ENCODE results near the gene NGLY1. TPM values are rescaled to one million over a fixed set of nuclear protein-coding genes. Genes with fewer than 3 reads are reported as not detected.

The NGLY1 gene
- total RNA-seq, 1 donor from 2014 or later: 16.3 TPM

DNA sequence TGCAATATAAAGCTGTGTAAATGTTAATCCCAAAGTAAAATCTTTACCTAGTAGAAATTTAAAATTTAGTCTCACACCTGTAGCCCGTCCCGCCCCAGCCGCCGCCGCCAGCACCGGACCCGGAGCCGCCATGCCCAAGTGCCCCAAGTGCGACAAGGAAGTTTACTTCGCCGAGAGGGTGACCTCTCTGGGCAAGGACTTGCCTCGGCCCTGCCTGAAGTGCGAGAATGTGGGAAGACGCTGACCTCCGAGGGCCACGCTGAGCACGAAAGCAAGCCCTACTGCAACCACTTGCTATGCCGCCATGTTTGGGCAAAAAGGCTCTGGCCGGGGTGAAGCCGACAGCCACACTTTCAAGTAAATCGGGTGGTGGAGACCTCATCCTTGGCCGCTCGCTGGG is 96.5 kb downstream of the NGLY1 start:
- Histone ChIP-seq H3K9me3 (no peaks in the 10 kb centered on the region), H3K36me3 (no peaks in the 10 kb centered on the region), H3K27me3 (no peaks in the 10 kb centered on the region), H3K4me3 (no peak overlapping the region), H3K4me1 (no peaks in the 10 kb centered on the region), H3K27ac (no peak overlapping the region)
- TF ChIP-seq, protein P1, sequence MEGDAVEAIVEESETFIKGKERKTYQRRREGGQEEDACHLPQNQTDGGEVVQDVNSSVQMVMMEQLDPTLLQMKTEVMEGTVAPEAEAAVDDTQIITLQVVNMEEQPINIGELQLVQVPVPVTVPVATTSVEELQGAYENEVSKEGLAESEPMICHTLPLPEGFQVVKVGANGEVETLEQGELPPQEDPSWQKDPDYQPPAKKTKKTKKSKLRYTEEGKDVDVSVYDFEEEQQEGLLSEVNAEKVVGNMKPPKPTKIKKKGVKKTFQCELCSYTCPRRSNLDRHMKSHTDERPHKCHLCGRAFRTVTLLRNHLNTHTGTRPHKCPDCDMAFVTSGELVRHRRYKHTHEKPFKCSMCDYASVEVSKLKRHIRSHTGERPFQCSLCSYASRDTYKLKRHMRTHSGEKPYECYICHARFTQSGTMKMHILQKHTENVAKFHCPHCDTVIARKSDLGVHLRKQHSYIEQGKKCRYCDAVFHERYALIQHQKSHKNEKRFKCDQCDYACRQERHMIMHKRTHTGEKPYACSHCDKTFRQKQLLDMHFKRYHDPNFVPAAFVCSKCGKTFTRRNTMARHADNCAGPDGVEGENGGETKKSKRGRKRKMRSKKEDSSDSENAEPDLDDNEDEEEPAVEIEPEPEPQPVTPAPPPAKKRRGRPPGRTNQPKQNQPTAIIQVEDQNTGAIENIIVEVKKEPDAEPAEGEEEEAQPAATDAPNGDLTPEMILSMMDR (IDR thresholded peaks at IDR 0.05): no peak
- intact Hi-C loops (cut with DNase I): no loop called here
- no peak for DNase-seq (ENCODE audit: low spot score in 2 of 2)

DNA sequence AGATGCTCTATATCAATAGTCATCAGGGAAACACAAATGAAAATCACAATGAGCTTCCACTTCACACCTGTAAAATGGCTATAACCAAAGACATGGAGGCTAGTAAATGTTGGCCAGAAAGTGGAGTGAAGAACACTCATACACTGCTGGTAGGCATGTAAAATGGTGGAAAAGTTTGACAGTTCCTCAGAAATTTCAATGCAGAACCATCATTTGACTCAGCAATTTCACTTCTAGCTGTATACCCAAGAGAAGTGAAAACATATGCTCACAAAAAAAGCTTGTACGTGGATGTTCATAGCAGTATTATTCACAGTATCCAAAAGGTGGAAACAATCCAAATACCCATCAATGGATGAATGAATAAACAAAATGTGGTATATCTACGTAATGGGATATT is 99.4 kb downstream of the NGLY1 start:
- TF ChIP-seq, protein P1 (IDR thresholded peaks at IDR 0.05): no peak
- Histone ChIP-seq H3K4me3 (no peak overlapping the region), H3K27ac (no peak overlapping the region), H3K27me3 (no peaks in the 10 kb centered on the region), H3K4me1 (no peaks in the 10 kb centered on the region), H3K9me3 (no peaks in the 10 kb centered on the region), H3K36me3 (no peaks in the 10 kb centered on the region)
- intact Hi-C loops (cut with DNase I): no loop called here
- DNase-seq (ENCODE audit: low spot score in 2 of 2): no peak

- Histone ChIP-seq H3K4me3 (no peak overlapping the region), H3K36me3 (no peaks in the 10 kb centered on the region), H3K27ac (no peak overlapping the region), H3K4me1 (no peaks in the 10 kb centered on the region), H3K9me3 (no peaks in the 10 kb centered on the region), H3K27me3 (no peaks in the 10 kb centered on the region)
- TF ChIP-seq, protein P1 (IDR thresholded peaks at IDR 0.05): no peak
- DNase-seq (ENCODE audit: low spot score in 2 of 2): no peak
- intact Hi-C loops (cut with DNase I): no loop called here
Measured at GRCh38 chr3:25683410-25683809, 99.8 kb downstream of the NGLY1 start.

GRCh38 chr3:25679642-25680302 is 103.5 kb downstream of the NGLY1 start:
- Histone ChIP-seq H3K27me3 (no peaks in the 10 kb centered on the region), H3K9me3 (no peaks in the 10 kb centered on the region), H3K4me3 (no peak overlapping the region), H3K36me3 (no peaks in the 10 kb centered on the region), H3K4me1 (no peaks in the 10 kb centered on the region), H3K27ac (no peak overlapping the region)
- TF ChIP-seq, protein P1 (IDR thresholded peaks at IDR 0.05): no peak
- no peak for DNase-seq (ENCODE audit: low spot score in 2 of 2)
- intact Hi-C loops (cut with DNase I): no loop called here

DNA sequence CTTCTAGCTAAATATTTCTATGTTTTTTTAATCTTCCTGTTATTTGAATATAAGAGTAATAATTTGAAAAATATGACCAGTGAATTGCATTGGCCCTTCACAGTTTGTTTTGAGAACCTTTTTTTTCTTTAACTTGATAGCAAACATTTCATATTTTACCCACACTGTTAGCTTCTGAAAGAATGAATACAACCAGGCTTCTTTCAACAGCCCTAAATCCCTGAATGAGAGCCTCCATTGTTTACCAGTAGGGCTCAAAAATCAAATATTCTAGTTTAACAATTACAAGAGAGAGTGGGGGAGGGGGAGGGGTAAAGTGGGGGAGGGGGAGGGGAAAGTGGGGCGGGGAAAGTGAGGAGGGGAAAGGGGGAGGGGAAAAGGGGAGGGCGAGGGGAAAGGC is 104.1 kb downstream of the NGLY1 start:
- TF ChIP-seq, protein P1 (IDR thresholded peaks at IDR 0.05): no peak
- DNase-seq (ENCODE audit: low spot score in 2 of 2): no peak
- H3K4me1 ChIP-seq: no peaks in the 10 kb centered on the region
- H3K4me3 ChIP-seq: no peak overlapping the region
- H3K27me3 ChIP-seq: no peaks in the 10 kb centered on the region
- H3K27ac ChIP-seq: no peak overlapping the region
- intact Hi-C loops (cut with DNase I): no loop called here
- H3K36me3 ChIP-seq: no peaks in the 10 kb centered on the region
- H3K9me3 ChIP-seq: no peaks in the 10 kb centered on the region

GRCh38 chr3:25678581-25678980 is 104.7 kb downstream of the NGLY1 start:
- no peak for DNase-seq (ENCODE audit: low spot score in 2 of 2)
- intact Hi-C loops (cut with DNase I): no loop called here
- no peak overlapping the region for H3K27ac ChIP-seq
- no peak overlapping the region for H3K4me3 ChIP-seq
- TF ChIP-seq, protein P1 (IDR thresholded peaks at IDR 0.05): no peak
- H3K9me3 ChIP-seq: no peaks in the 10 kb centered on the region
- no peaks in the 10 kb centered on the region for H3K27me3 ChIP-seq
- no peaks in the 10 kb centered on the region for H3K36me3 ChIP-seq
- no peaks in the 10 kb centered on the region for H3K4me1 ChIP-seq
